ENCODE data around the gene SGMS2.

DNA sequence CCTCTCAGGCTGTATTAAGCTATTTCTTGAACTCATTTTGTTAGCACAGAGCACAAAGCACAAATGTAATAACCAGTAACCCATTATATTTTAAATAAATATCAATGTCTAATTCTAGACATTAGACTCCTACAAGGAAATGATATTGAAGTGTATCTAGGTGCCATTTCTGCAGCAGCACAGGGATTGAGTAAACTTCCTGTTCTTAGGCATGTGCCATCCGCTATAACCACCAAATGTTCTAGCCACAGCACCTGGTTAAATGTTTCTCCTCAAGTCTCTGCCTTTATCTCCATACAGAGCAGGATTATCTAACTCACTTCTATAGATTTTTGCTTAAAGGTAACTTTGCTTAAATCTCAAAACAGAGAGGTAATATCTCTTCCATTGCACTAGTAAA is 51.4 kb downstream of the SGMS2 start:
- TF ChIP-seq, protein P1, sequence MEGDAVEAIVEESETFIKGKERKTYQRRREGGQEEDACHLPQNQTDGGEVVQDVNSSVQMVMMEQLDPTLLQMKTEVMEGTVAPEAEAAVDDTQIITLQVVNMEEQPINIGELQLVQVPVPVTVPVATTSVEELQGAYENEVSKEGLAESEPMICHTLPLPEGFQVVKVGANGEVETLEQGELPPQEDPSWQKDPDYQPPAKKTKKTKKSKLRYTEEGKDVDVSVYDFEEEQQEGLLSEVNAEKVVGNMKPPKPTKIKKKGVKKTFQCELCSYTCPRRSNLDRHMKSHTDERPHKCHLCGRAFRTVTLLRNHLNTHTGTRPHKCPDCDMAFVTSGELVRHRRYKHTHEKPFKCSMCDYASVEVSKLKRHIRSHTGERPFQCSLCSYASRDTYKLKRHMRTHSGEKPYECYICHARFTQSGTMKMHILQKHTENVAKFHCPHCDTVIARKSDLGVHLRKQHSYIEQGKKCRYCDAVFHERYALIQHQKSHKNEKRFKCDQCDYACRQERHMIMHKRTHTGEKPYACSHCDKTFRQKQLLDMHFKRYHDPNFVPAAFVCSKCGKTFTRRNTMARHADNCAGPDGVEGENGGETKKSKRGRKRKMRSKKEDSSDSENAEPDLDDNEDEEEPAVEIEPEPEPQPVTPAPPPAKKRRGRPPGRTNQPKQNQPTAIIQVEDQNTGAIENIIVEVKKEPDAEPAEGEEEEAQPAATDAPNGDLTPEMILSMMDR (IDR thresholded peaks at IDR 0.05; ENCODE audit: low read length): no peak
- TF ChIP-seq EZH2phosphoT487 (IDR thresholded peaks at IDR 0.05; ENCODE audit: low read length): no peak
- TF ChIP-seq EZH2 (optimal IDR thresholded peaks at IDR 0.05; ENCODE audit: low read depth, low read length): no peak
